NB4 (cell line): ENCODE measurements around the gene COL5A1.

Experiments used
- POLR2A ChIP-seq: IDR thresholded peaks from 2 replicates; pipeline ENCODE4 v1.6.1; 2011; ENCODE audit warnings: mild to moderate bottlenecking; ENCODE audit not compliant: insufficient read length; ENCODE audit errors: extremely low read depth
- TF ChIP-seq, protein P1 (sequence below): IDR thresholded peaks from one replicate; pipeline ENCODE4 v1.5.1; 2012; ENCODE audit warnings: low read depth, low read length
- TF ChIP-seq, protein P2 (sequence below): IDR thresholded peaks from 2 replicates; pipeline ENCODE4 v1.6.1; 2011; ENCODE audit warnings: low read depth, low read length

DNA sequence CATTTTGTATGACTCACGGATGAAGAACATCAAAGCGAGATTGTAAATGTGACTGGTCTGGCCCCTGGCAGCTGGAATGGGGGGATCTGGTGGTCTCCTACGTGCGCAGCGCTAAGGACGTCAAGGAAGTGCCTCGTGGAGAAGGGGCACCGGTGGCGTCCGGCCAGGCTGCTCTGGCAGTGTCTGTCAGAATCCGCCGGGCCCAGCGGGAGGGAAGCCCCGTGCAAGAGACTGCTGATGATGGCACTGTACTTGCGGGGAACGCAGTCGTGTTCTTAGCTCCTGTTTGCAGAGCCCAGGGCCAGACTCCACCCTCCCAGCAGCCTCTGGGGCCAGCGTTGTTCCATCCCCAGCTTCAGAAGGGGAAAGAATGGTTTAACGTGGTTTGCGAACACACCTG is 75.5 kb downstream of the COL5A1 start:
- TF ChIP-seq, protein P1, sequence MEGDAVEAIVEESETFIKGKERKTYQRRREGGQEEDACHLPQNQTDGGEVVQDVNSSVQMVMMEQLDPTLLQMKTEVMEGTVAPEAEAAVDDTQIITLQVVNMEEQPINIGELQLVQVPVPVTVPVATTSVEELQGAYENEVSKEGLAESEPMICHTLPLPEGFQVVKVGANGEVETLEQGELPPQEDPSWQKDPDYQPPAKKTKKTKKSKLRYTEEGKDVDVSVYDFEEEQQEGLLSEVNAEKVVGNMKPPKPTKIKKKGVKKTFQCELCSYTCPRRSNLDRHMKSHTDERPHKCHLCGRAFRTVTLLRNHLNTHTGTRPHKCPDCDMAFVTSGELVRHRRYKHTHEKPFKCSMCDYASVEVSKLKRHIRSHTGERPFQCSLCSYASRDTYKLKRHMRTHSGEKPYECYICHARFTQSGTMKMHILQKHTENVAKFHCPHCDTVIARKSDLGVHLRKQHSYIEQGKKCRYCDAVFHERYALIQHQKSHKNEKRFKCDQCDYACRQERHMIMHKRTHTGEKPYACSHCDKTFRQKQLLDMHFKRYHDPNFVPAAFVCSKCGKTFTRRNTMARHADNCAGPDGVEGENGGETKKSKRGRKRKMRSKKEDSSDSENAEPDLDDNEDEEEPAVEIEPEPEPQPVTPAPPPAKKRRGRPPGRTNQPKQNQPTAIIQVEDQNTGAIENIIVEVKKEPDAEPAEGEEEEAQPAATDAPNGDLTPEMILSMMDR = no peak
- TF ChIP-seq, protein P2, sequence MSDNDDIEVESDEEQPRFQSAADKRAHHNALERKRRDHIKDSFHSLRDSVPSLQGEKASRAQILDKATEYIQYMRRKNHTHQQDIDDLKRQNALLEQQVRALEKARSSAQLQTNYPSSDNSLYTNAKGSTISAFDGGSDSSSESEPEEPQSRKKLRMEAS = no peak
- no peak for TF ChIP-seq POLR2A
